GM18907 (cell line): ENCODE measurements around the gene CRYGS.
A peak's percentile ranks its signal among the peaks of the same experiment; 100 is the strongest.
"Not testable (repeated sequence)": the region's sequence is repeated elsewhere in the genome, so short reads cannot be mapped to it uniquely, and the experiment has no call there.

Source experiments
- ATAC-seq: cut with Tn5 transposase; IDR thresholded peaks from one replicate; pipeline ENCODE4 v1.9.1; 2021; ENCODE audit warnings: mild to moderate bottlenecking, moderate library complexity; ENCODE audit not compliant: unreplicated experiment

The CRYGS gene

GRCh38 chr3:186520431-186520830 lies 23.7 kb downstream of the CRYGS start:
- ATAC-seq: no peak

- ATAC-seq: peak; percentile 62
Measured at GRCh38 chr3:186519021-186519658, 25.0 kb downstream of the CRYGS start.

- ATAC-seq: no peak
Measured at GRCh38 chr3:186517218-186517617, 27.0 kb downstream of the CRYGS start.

GRCh38 chr3:186516646-186517045 lies 27.5 kb downstream of the CRYGS start:
- ATAC-seq: no peak

- ATAC-seq: no peak
Measured at GRCh38 chr3:186515125-186515524, 29.1 kb downstream of the CRYGS start.

- no peak for ATAC-seq
Measured at GRCh38 chr3:186514296-186515002, 29.7 kb downstream of the CRYGS start.

GRCh38 chr3:186513386-186513785 lies 30.8 kb downstream of the CRYGS start:
- ATAC-seq: no peak

GRCh38 chr3:186512570-186513302 lies 31.4 kb downstream of the CRYGS start:
- ATAC-seq: no peak

- no peak for ATAC-seq
Measured at GRCh38 chr3:186511702-186512101, 32.5 kb downstream of the CRYGS start.

GRCh38 chr3:186511245-186511644 lies 32.9 kb downstream of the CRYGS start:
- peak; percentile 84 for ATAC-seq

- peak; percentile 29 for ATAC-seq
Measured at GRCh38 chr3:186510374-186511079, 33.7 kb downstream of the CRYGS start.

- no peak for ATAC-seq
Measured at GRCh38 chr3:186509423-186509822, 34.8 kb downstream of the CRYGS start.

GRCh38 chr3:186506857-186507256 lies 37.3 kb downstream of the CRYGS start:
- ATAC-seq: no peak

- ATAC-seq: no peak
Measured at GRCh38 chr3:186506191-186506739, 37.9 kb downstream of the CRYGS start.

GRCh38 chr3:186502966-186503712 lies 41.0 kb downstream of the CRYGS start:
- ATAC-seq: no peak

GRCh38 chr3:186502138-186502948 lies 41.8 kb downstream of the CRYGS start:
- ATAC-seq: no peak

GRCh38 chr3:186499949-186500348 lies 44.2 kb downstream of the CRYGS start:
- ATAC-seq: not testable (repeated sequence)

- not testable (repeated sequence) for ATAC-seq
Measured at GRCh38 chr3:186498022-186498421, 46.2 kb downstream of the CRYGS start.

GRCh38 chr3:186497608-186498007 lies 46.6 kb downstream of the CRYGS start:
- ATAC-seq: no peak
